Endothelial cell (in vitro differentiated cells): ENCODE data around the gene HCRT. TPM values are rescaled to one million over a fixed set of nuclear protein-coding genes. Genes with fewer than 3 reads are reported as not detected.
"Not testable (repeated sequence)": the region's sequence is repeated elsewhere in the genome, so short reads cannot be mapped to it uniquely, and the experiment has no call there.

Experiments used
- DNase-seq: peaks from one replicate; pipeline ENCODE4 v3.0.0; 2021; ENCODE audit warnings: low spot score
- H3K27ac Mint-ChIP-seq: one replicate; pipeline ENCODE4 v1.8.0; 2021; ENCODE audit warnings: mixed read lengths, inconsistent platforms; ENCODE audit not compliant: unreplicated experiment
- H3K27me3 Mint-ChIP-seq: one replicate; pipeline ENCODE4 v1.8.0; 2021; ENCODE audit warnings: mild to moderate bottlenecking, moderate library complexity, mixed read lengths, inconsistent platforms; ENCODE audit not compliant: unreplicated experiment
- H3K36me3 Mint-ChIP-seq: one replicate; pipeline ENCODE4 v1.8.0; 2021; ENCODE audit warnings: mild to moderate bottlenecking, low read depth, mixed read lengths, inconsistent platforms; ENCODE audit not compliant: unreplicated experiment
- H3K4me1 Mint-ChIP-seq: one replicate; pipeline ENCODE4 v1.8.0; 2021; ENCODE audit warnings: mild to moderate bottlenecking, mixed read lengths, inconsistent platforms; ENCODE audit not compliant: unreplicated experiment
- H3K4me3 Mint-ChIP-seq: one replicate; pipeline ENCODE4 v1.8.0; 2021; ENCODE audit warnings: mild to moderate bottlenecking, mixed read lengths, inconsistent platforms; ENCODE audit not compliant: unreplicated experiment
- H3K9me3 Mint-ChIP-seq: one replicate; pipeline ENCODE4 v1.8.0; 2021; ENCODE audit warnings: mixed read lengths, inconsistent platforms; ENCODE audit not compliant: unreplicated experiment
- CTCF ChIP-seq: fragments of 200-600 bp; sonication (generic); IDR thresholded peaks from one replicate; pipeline ENCODE4 v1.5.0; 2021; ENCODE audit warnings: antibody characterized with exemption; ENCODE audit not compliant: unreplicated experiment
- total RNA-seq: library from RNA; stranded (reverse); fragmentation: NEBNext Ultra II Directional; extraction: Animal tissue kit (Norgen Biotek cat#: 25700); gene quantifications from one replicate; pipeline ENCODE4 v1.2.1, GENCODE V29; 2021; ENCODE audit not compliant: unreplicated experiment

Gene HCRT
- total RNA-seq, 1 donor from 2014 or later, result not detected

GRCh38 chr17:42227849-42228700, 42.8 kb upstream of the HCRT start:
- no peak for DNase-seq
- Mint-ChIP-seq H3K27ac (peak overlapping the region; percentile 67), H3K4me3 (no peak overlapping the region), H3K9me3 (no peaks in the 10 kb centered on the region), H3K36me3 (peaks cover 11% of the 10 kb centered on the region), H3K27me3 (no peaks in the 10 kb centered on the region), H3K4me1 (peaks cover 19% of the 10 kb centered on the region)
- TF ChIP-seq CTCF, result no peak

- Mint-ChIP-seq H3K36me3 (peaks cover 20% of the 10 kb centered on the region), H3K9me3 (no peaks in the 10 kb centered on the region), H3K27me3 (peaks cover 2% of the 10 kb centered on the region), H3K4me3 (no peak overlapping the region), H3K4me1 (peaks cover 22% of the 10 kb centered on the region), H3K27ac (no peak overlapping the region)
- TF ChIP-seq CTCF, result no peak
- DNase-seq, result no peak
Measured at GRCh38 chr17:42225646-42226045, 40.4 kb upstream of the HCRT start.

GRCh38 chr17:42224651-42225050, 39.4 kb upstream of the HCRT start:
- H3K4me1 Mint-ChIP-seq, result peaks cover 22% of the 10 kb centered on the region
- H3K36me3 Mint-ChIP-seq, result peaks cover 20% of the 10 kb centered on the region
- DNase-seq, result no peak
- H3K27ac Mint-ChIP-seq, result no peak overlapping the region
- peaks cover 2% of the 10 kb centered on the region for H3K27me3 Mint-ChIP-seq
- no peak for TF ChIP-seq CTCF
- H3K9me3 Mint-ChIP-seq, result no peaks in the 10 kb centered on the region
- H3K4me3 Mint-ChIP-seq, result no peak overlapping the region

GRCh38 chr17:42221886-42222745, 36.9 kb upstream of the HCRT start:
- Mint-ChIP-seq H3K4me3 (peak overlapping the region; percentile 53), H3K27me3 (peaks cover 2% of the 10 kb centered on the region), H3K4me1 (peaks cover 4% of the 10 kb centered on the region)

GRCh38 chr17:42219280-42219679, 34.0 kb upstream of the HCRT start:
- H3K4me3 Mint-ChIP-seq, DNase-seq, H3K4me1 Mint-ChIP-seq, H3K27ac Mint-ChIP-seq, H3K9me3 Mint-ChIP-seq, H3K27me3 Mint-ChIP-seq: not testable (repeated sequence)
- H3K36me3 Mint-ChIP-seq, result peaks cover 33% of the 10 kb centered on the region

More at GRCh38 chr17:42221886-42222745, 36.9 kb upstream of the HCRT start:
- TF ChIP-seq CTCF, result peak; percentile 61
- H3K9me3 Mint-ChIP-seq, result no peaks in the 10 kb centered on the region
- peak; percentile 64 for DNase-seq
- peaks cover 30% of the 10 kb centered on the region for H3K36me3 Mint-ChIP-seq
- H3K27ac Mint-ChIP-seq, result no peak overlapping the region
